ENCODE measurements around the gene SPATA31D4. TPM values are rescaled to one million over a fixed set of nuclear protein-coding genes. Genes with fewer than 3 reads are reported as not detected.

Gene SPATA31D4
- total RNA-seq, 1 donor from 2014 or later, result not detected

- Histone ChIP-seq H3K27ac (no peak overlapping the region), H3K36me3 (no peaks in the 10 kb centered on the region), H3K9me3 (no peaks in the 10 kb centered on the region), H3K27me3 (no peaks in the 10 kb centered on the region), H3K4me1 (no peaks in the 10 kb centered on the region), H3K4me3 (no peak overlapping the region)
- DNase-seq (ENCODE audit: extremely low spot score in 2 of 2), result peak in 1 of 2 donors; percentile 5
- TF ChIP-seq POLR2A (IDR thresholded peaks at IDR 0.05) (no peak), CTCF (IDR thresholded peaks at IDR 0.05) (no peak), POLR2AphosphoS5 (IDR thresholded peaks at IDR 0.05; ENCODE audit: insufficient read depth in 1 of 2, low read depth in 1 of 2) (no peak)
- intact Hi-C loops (cut with DNase I), result no loop called here
These were observed 52.3 kb downstream of the SPATA31D4 start for GRCh38 chr9:81980568-81980967.

GRCh38 chr9:81981883-81982282, 53.7 kb downstream of the SPATA31D4 start:
- DNase-seq (ENCODE audit: extremely low spot score in 2 of 2), result no peak
- no peak overlapping the region for H3K4me3 ChIP-seq
- no peaks in the 10 kb centered on the region for H3K4me1 ChIP-seq
- H3K27ac ChIP-seq, result no peak overlapping the region
- no peaks in the 10 kb centered on the region for H3K9me3 ChIP-seq
- intact Hi-C loops (cut with DNase I), result no loop called here
- no peaks in the 10 kb centered on the region for H3K27me3 ChIP-seq
- TF ChIP-seq POLR2AphosphoS5 (IDR thresholded peaks at IDR 0.05; ENCODE audit: insufficient read depth in 1 of 2, low read depth in 1 of 2), result no peak
- TF ChIP-seq CTCF (IDR thresholded peaks at IDR 0.05), result no peak
- TF ChIP-seq POLR2A (IDR thresholded peaks at IDR 0.05), result no peak
- no peaks in the 10 kb centered on the region for H3K36me3 ChIP-seq

Small RNA genes lying within 50 kb of the gene (small RNA-seq; reads per million reads assigned to genes)
- gene RF00189 (not detected), gene RNA5SP287 (not detected)

Other genes with a start within 250 kb of the SPATA31D4 start
- gene TLE1, start 238.9 kb upstream of the SPATA31D4 start, total RNA-seq, result 75.1 TPM
- not detected for gene SPATA31D3, start 15.1 kb downstream of the SPATA31D4 start, total RNA-seq
- not detected for gene SPATA31D1, start 60.3 kb downstream of the SPATA31D4 start, total RNA-seq